HL-60 (cell line): ENCODE data around the gene WWOX.

Experiments used
- DNase-seq, 2 experiments: peaks; one replicate each; pipeline ENCODE4 v3.0.0-alpha.2; 2010 to 2020; ENCODE audit warnings: low read depth in 1 of 2, low spot score in 1 of 2
- H3K27ac ChIP-seq: fragments of 250-450 bp; sonication (Bioruptor Pico); replicated peaks from 2 replicates; pipeline ENCODE4 v1.5.1; 2020; ENCODE audit warnings: mild to moderate bottlenecking, moderate library complexity
- H3K27me3 ChIP-seq: fragments of 250-450 bp; sonication (Bioruptor Pico); 2 replicates; pipeline ENCODE4 v1.5.1; 2021; ENCODE audit warnings: mild to moderate bottlenecking, moderate library complexity; ENCODE audit not compliant: insufficient read depth, poor library complexity, severe bottlenecking
- H3K4me3 ChIP-seq: replicated peaks from 2 replicates; pipeline ENCODE4 v1.5.1; 2011; ENCODE audit warnings: mild to moderate bottlenecking, control low read depth, low read length; ENCODE audit not compliant: insufficient read depth
- GABPA ChIP-seq: IDR thresholded peaks from 2 replicates; pipeline ENCODE4 v1.6.1; 2012; ENCODE audit warnings: low read depth
- POLR2AphosphoS5 ChIP-seq: IDR thresholded peaks from 2 replicates; pipeline ENCODE4 v1.6.1; 2012; ENCODE audit warnings: low read depth
- SPI1 ChIP-seq: IDR thresholded peaks from 2 replicates; pipeline ENCODE4 v1.6.1; 2012; ENCODE audit warnings: low read depth, mild to moderate bottlenecking, borderline replicate concordance
- TF ChIP-seq, protein P1 (sequence below): IDR thresholded peaks from 2 replicates; pipeline ENCODE4 v1.6.1; 2012; ENCODE audit warnings: low read depth; ENCODE audit not compliant: insufficient replicate concordance
- TF ChIP-seq, protein P2 (sequence below): IDR thresholded peaks from one replicate; pipeline ENCODE4 v1.5.1; 2011; ENCODE audit warnings: low read length, control low read depth, inconsistent platforms; ENCODE audit not compliant: insufficient read depth

Gene WWOX

DNA sequence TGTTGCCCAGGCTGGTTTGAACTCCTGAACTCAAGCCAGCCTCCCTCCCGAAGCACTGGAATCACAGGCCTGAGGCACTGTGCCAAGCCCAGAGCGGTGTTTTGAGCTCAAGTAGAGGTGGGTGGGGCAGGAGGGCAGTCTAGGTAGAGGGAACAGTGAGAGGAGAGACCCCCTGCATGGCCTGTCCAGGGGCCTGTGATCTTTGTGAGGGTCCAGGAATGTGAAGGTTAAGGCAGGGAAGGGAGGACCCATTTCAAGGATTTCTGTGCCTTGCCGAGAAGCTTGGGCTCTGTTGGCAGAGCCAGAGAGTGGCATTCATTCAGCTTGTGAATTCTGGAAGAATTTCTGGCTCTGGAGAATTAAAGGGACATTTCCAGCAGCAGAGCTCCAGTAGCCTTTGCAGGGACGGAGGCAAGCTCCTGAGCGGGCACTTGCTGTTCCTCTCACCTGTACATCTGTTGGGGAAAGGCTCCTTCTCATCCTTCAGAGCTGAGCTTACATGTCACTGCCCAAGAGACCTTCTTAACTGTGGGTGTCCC lies 2.7 kb downstream of the WWOX start:
- DNase-seq, result no peak
- TF ChIP-seq POLR2AphosphoS5 (no peak), SPI1 (no peak), GABPA (no peak)
- TF ChIP-seq, protein P1, sequence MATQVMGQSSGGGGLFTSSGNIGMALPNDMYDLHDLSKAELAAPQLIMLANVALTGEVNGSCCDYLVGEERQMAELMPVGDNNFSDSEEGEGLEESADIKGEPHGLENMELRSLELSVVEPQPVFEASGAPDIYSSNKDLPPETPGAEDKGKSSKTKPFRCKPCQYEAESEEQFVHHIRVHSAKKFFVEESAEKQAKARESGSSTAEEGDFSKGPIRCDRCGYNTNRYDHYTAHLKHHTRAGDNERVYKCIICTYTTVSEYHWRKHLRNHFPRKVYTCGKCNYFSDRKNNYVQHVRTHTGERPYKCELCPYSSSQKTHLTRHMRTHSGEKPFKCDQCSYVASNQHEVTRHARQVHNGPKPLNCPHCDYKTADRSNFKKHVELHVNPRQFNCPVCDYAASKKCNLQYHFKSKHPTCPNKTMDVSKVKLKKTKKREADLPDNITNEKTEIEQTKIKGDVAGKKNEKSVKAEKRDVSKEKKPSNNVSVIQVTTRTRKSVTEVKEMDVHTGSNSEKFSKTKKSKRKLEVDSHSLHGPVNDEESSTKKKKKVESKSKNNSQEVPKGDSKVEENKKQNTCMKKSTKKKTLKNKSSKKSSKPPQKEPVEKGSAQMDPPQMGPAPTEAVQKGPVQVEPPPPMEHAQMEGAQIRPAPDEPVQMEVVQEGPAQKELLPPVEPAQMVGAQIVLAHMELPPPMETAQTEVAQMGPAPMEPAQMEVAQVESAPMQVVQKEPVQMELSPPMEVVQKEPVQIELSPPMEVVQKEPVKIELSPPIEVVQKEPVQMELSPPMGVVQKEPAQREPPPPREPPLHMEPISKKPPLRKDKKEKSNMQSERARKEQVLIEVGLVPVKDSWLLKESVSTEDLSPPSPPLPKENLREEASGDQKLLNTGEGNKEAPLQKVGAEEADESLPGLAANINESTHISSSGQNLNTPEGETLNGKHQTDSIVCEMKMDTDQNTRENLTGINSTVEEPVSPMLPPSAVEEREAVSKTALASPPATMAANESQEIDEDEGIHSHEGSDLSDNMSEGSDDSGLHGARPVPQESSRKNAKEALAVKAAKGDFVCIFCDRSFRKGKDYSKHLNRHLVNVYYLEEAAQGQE, result no peak
- TF ChIP-seq, protein P2, sequence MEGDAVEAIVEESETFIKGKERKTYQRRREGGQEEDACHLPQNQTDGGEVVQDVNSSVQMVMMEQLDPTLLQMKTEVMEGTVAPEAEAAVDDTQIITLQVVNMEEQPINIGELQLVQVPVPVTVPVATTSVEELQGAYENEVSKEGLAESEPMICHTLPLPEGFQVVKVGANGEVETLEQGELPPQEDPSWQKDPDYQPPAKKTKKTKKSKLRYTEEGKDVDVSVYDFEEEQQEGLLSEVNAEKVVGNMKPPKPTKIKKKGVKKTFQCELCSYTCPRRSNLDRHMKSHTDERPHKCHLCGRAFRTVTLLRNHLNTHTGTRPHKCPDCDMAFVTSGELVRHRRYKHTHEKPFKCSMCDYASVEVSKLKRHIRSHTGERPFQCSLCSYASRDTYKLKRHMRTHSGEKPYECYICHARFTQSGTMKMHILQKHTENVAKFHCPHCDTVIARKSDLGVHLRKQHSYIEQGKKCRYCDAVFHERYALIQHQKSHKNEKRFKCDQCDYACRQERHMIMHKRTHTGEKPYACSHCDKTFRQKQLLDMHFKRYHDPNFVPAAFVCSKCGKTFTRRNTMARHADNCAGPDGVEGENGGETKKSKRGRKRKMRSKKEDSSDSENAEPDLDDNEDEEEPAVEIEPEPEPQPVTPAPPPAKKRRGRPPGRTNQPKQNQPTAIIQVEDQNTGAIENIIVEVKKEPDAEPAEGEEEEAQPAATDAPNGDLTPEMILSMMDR, result no peak
- Histone ChIP-seq H3K4me3 (no peak overlapping the region), H3K27ac (no peak overlapping the region), H3K27me3 (no peaks in the 10 kb centered on the region)

DNA sequence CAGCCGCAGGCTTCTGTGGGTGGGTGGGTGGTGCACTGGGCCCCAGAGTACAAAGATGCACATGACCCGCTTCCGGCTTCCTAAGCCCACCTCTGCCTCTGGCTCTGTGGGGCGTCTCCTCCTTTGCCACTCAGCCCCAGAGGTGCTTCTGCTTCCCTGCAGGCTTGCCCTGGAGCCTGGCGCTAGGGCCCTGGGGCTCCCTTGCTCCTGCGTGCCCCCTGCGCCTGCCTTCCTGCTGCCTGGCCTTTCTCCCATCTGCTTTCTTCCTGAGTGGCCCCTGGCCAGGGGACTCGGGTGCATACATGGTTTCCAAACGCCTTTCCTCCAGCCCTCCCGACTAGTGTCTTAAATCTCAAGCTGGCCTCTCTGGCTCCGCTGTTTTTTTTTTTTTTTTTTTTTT lies 3.4 kb downstream of the WWOX start:
- TF ChIP-seq GABPA, result no peak
- no peak for TF ChIP-seq SPI1
- TF ChIP-seq, protein P2, result no peak
- TF ChIP-seq, protein P1, result no peak
- TF ChIP-seq POLR2AphosphoS5, result no peak
- DNase-seq, result no peak
- Histone ChIP-seq H3K27me3 (no peaks in the 10 kb centered on the region), H3K27ac (no peak overlapping the region), H3K4me3 (no peak overlapping the region)

DNA sequence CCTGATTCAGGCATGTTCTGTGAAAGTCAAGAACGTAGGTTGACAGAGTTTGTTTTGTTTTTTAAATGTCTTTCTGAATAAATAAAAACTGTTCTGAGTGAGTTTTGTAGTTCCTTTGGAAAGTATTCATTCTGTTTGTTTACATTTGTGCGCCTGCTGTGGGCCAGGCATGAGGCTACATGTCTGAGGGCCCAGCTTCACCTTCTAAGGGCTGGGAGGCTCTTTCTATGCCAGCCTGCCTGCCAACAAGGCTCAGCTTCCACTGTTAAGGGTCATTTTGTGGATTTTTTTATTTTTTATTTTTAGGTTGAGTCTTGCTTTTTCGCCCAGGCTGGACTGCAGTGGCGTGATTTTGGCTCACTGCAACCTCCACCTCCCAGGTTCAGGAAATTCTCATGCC lies 6.1 kb downstream of the WWOX start:
- no peaks in the 10 kb centered on the region for H3K27me3 ChIP-seq
- DNase-seq, result no peak
- H3K27ac ChIP-seq, result no peak overlapping the region
- TF ChIP-seq SPI1 (no peak), GABPA (no peak), POLR2AphosphoS5 (no peak)
- TF ChIP-seq, protein P1, result no peak
- TF ChIP-seq, protein P2, result no peak
- H3K4me3 ChIP-seq, result no peak overlapping the region
